Muscle layer of duodenum (tissue), 2 donors: ENCODE measurements around the gene EED.

Experiments
- H3K27ac ChIP-seq: one replicate; pipeline ENCODE4 v1.7.0; 2013; ENCODE audit warnings: mild to moderate bottlenecking, low read length
- H3K27me3 ChIP-seq: one replicate; pipeline ENCODE4 v1.7.0; 2013; ENCODE audit warnings: low read depth, mild to moderate bottlenecking, control low read depth, low read length
- H3K36me3 ChIP-seq, 2 donors: one replicate each; pipeline ENCODE4 v1.7.0; 2013; ENCODE audit warnings: low read length in 2 of 2, control low read depth in 1 of 2, mild to moderate bottlenecking in 1 of 2; ENCODE audit not compliant: insufficient read depth in 2 of 2, control insufficient read depth in 1 of 2
- H3K4me1 ChIP-seq, 2 donors: one replicate each; pipeline ENCODE4 v1.7.0; 2013; ENCODE audit warnings: low read length in 2 of 2, mild to moderate bottlenecking in 2 of 2, control low read depth in 1 of 2, moderate library complexity in 1 of 2; ENCODE audit not compliant: insufficient read depth in 2 of 2, control insufficient read depth in 1 of 2
- H3K4me3 ChIP-seq, 2 donors: one replicate each; pipeline ENCODE4 v1.7.0; 2013; ENCODE audit warnings: low read length in 2 of 2, low read depth in 1 of 2, mild to moderate bottlenecking in 1 of 2
- H3K9me3 ChIP-seq, 2 donors: one replicate each; pipeline ENCODE4 v1.7.0; 2013; ENCODE audit warnings: low read length in 2 of 2, control low read depth in 1 of 2, mild to moderate bottlenecking in 1 of 2; ENCODE audit not compliant: control insufficient read depth in 1 of 2
- donor health status: healthy.

Gene EED

DNA sequence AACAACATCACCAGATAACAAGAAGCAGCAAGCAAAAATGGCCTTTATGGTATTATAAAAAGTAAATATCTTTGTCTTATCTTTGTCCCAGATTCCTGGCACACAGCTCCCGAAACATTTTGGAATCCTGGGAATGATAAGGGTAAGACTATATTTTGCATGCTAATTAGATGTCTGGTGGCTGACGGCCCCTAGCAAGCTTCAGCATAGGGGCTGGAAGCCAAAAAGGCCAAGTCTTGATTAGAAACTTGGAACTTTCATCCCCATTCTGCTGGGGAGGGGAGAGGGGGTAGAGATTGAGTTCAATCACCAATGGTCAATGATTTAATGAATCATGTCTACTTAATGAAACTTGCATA lies 38.2 kb upstream of the EED start:
- H3K27ac ChIP-seq: no peak overlapping the region

GRCh38 chr11:86207413-86207812 lies 37.1 kb upstream of the EED start:
- Histone ChIP-seq H3K27ac (no peak overlapping the region), H3K4me3 (no peak overlapping the region), H3K9me3 (no peaks in the 10 kb centered on the region), H3K36me3 (no peaks in the 10 kb centered on the region), H3K27me3 (no peaks in the 10 kb centered on the region), H3K4me1 (no peaks in the 10 kb centered on the region)

More for the DNA sequence above, 38.2 kb upstream of the EED start:
- H3K4me1 ChIP-seq: no peaks in the 10 kb centered on the region
- no peaks in the 10 kb centered on the region for H3K27me3 ChIP-seq
- no peaks in the 10 kb centered on the region for H3K9me3 ChIP-seq
- H3K36me3 ChIP-seq: no peaks in the 10 kb centered on the region
- no peak overlapping the region for H3K4me3 ChIP-seq

- Histone ChIP-seq H3K36me3 (no peaks in the 10 kb centered on the region), H3K9me3 (no peaks in the 10 kb centered on the region), H3K27ac (no peak overlapping the region), H3K4me3 (no peak overlapping the region), H3K4me1 (no peaks in the 10 kb centered on the region), H3K27me3 (no peaks in the 10 kb centered on the region)
Measured at GRCh38 chr11:86208572-86208971, 36.0 kb upstream of the EED start.

DNA sequence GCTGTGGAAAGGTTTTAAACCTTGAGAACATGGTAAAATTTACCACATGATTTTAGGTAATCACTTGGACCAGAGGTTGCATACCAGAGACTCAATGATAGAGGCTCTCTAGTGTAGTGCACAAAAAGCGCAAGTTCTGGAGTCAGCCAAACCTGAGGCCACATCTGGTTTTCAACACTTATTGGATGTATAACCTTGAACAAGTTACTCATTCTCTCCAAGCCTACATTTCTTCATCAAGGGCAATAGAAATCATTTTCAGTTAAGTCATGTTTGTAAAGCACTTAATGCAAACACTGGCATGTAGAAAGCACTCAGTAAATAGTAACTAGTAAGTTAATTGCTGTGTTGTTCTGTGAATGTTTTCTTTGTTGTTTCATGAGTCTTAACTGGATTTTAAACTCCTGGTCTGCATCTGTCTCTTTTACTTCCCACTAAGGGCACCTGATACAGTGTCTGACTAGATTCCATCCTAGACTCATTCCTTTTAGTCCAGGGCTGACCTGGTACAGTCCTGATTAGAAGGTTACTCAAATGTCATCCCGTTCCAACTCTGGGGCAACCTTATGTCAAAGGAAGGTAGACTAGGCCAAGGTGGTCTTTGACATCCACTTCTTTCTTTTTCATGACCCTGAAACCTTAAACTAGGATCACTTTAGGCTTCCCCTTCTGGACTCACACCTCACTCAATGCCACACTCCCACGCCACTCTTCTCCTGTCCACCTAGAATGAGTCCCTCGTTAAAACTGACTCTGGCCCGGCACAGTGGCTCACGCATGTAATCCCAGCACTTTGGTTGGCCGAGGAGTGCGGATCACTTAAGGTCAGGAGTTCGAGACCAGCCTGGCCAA lies 34.5 kb upstream of the EED start:
- H3K4me1 ChIP-seq: no peaks in the 10 kb centered on the region
- H3K4me3 ChIP-seq: no peak overlapping the region
- no peaks in the 10 kb centered on the region for H3K36me3 ChIP-seq
- no peaks in the 10 kb centered on the region for H3K9me3 ChIP-seq
- H3K27me3 ChIP-seq: no peaks in the 10 kb centered on the region
- no peak overlapping the region for H3K27ac ChIP-seq

- no peaks in the 10 kb centered on the region for H3K4me1 ChIP-seq
- no peak overlapping the region for H3K27ac ChIP-seq
- no peaks in the 10 kb centered on the region for H3K27me3 ChIP-seq
- no peaks in the 10 kb centered on the region for H3K36me3 ChIP-seq
- no peaks in the 10 kb centered on the region for H3K9me3 ChIP-seq
- no peak overlapping the region for H3K4me3 ChIP-seq
Measured at GRCh38 chr11:86210898-86211297, 33.7 kb upstream of the EED start.

- Histone ChIP-seq H3K4me1 (no peaks in the 10 kb centered on the region), H3K36me3 (no peaks in the 10 kb centered on the region), H3K4me3 (no peak overlapping the region), H3K27ac (no peak overlapping the region), H3K27me3 (no peaks in the 10 kb centered on the region), H3K9me3 (no peaks in the 10 kb centered on the region)
Measured at GRCh38 chr11:86211619-86212018, 32.9 kb upstream of the EED start.

GRCh38 chr11:86212019-86212611 lies 32.4 kb upstream of the EED start:
- H3K9me3 ChIP-seq: no peaks in the 10 kb centered on the region
- H3K27me3 ChIP-seq: no peaks in the 10 kb centered on the region
- H3K4me1 ChIP-seq: no peaks in the 10 kb centered on the region
- H3K4me3 ChIP-seq: no peak overlapping the region
- no peaks in the 10 kb centered on the region for H3K36me3 ChIP-seq
- H3K27ac ChIP-seq: no peak overlapping the region

DNA sequence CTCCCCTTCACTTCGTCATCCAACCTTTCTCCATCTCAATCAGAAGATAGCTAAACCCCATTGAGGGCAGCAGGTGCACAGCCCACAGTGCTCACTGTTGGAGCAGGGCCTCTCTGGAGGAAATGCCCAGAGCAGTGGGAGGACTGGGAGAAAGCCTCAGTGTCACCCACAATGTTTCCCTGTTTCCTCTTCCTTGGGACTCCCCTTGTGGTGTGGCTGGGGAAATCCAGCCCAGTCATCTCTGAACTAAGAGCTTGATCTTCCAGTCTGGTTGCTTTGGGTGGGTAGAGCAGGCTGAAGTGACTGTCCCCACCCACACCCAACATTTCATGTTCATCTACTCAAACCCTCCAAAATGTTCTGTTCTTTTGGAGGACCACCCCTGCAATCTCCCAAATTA lies 29.8 kb upstream of the EED start:
- no peak overlapping the region for H3K27ac ChIP-seq
- H3K9me3 ChIP-seq: no peaks in the 10 kb centered on the region
- no peaks in the 10 kb centered on the region for H3K27me3 ChIP-seq
- H3K4me3 ChIP-seq: no peak overlapping the region
- peaks cover 0 to 4% of the 10 kb centered on the region in 2 donors for H3K4me1 ChIP-seq
- H3K36me3 ChIP-seq: no peaks in the 10 kb centered on the region

DNA sequence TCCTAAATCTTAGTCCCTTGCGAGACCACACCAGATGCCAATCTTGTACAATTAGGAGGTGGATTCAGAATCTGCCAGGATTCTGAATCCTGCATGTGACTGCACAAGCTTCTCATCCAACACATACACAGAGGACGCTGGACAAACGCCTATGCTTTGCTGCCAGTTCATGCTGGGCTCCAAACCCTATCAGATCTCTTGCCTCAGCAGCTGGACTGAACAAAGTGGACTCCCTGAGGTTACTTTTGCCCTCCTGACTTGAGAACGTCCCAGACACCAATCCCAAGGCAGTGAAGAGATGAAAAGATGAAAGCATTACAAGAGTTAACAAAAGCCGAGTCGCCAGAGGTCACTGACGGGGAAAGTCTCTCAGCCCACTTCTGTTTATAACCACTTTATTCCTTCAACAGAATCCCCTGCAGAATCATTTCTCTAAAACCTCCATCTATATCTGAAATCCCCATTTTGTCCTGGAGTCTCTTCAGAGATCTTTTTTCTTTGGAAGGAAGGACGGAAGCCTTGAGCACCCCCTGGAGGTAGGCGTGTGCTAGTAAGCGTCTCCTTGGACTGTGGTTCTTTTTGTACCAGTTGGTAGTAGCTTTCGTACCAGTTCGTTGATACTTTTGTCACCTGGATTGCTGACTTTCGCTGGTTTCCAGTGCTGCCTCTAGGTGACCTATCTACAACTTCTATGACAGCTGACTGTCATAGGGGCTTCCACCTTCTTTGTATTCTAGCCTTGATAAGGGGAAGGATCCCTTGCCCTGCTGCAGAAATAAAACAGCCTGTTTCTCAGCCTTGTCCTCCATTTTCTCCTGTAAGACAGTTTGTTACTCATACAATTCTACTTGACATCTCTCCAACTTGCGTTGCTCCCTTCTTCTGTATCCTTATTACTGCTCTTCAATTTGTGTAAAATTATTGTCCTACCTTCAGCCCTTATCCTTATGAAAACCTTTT lies 26.1 kb upstream of the EED start:
- Histone ChIP-seq H3K36me3 (no peaks in the 10 kb centered on the region), H3K27me3 (no peaks in the 10 kb centered on the region), H3K4me3 (peak overlapping the region; percentile 50 to 58), H3K9me3 (no peaks in the 10 kb centered on the region), H3K4me1 (peaks cover 0 to 4% of the 10 kb centered on the region in 2 donors), H3K27ac (no peak overlapping the region)

DNA sequence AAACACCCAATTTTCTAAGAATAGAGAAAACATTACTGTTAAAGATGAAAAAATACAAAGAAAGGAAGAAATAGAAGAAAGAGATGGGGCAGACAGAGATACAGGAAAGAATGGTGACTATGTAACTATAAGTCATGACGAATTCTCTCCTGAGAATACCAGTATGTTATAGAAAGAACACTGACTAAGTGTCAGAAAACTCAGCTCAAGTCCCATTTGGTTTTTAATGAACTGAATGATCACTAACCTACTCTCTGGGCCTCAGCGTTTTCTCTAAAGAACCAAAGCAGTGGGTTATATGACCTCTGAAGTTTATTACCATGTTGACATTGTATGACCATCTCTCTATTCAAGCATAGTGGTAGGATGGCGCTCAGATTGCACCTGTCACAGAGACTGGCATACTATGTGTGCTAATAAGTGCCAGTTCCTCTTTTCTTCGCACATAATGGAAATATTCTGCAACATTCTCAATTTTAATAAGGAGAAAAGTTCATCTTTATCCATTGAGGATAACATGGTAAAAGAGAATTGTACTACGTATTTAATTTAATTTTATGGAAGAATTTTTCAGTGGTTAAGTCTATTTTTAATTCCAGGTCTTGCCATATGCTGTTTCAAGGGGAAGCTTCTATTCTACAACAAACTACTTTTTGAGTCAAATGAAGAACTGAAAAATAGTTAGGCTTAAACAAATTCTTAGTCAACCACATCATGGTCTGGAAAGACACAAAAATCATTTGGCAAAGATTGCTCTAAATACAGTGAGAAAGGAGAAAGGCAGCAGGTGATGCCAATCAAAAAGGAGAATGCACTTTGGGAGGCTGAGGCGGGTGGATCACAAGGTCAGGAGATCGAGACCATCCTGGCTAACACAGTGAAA lies 25.0 kb upstream of the EED start:
- Histone ChIP-seq H3K4me1 (peaks cover 0 to 4% of the 10 kb centered on the region in 2 donors), H3K27ac (no peak overlapping the region), H3K36me3 (no peaks in the 10 kb centered on the region), H3K4me3 (no peak overlapping the region), H3K9me3 (no peaks in the 10 kb centered on the region), H3K27me3 (no peaks in the 10 kb centered on the region)
